Esophagus (tissue), 2 donors: ENCODE measurements around the gene SGPL1. TPM values are rescaled to one million over a fixed set of nuclear protein-coding genes. Genes with fewer than 3 reads are reported as not detected.

ENCODE experiments used
- H3K27ac ChIP-seq, 2 donors: one replicate each; pipeline ENCODE4 v1.5.1; 2013; ENCODE audit warnings: low read depth in 2 of 2, mild to moderate bottlenecking in 2 of 2, inconsistent platforms in 1 of 2, low read length in 1 of 2, moderate library complexity in 1 of 2
- H3K27me3 ChIP-seq, 2 donors: one replicate each; pipeline ENCODE4 v1.6.1; 2013; ENCODE audit warnings: low read length in 2 of 2, control low read depth in 1 of 2, mild to moderate bottlenecking in 1 of 2; ENCODE audit not compliant: insufficient read depth in 2 of 2, control insufficient read depth in 1 of 2
- H3K36me3 ChIP-seq, 2 donors: one replicate each; pipeline ENCODE4 v1.6.1; 2013; ENCODE audit warnings: low read length in 1 of 2; ENCODE audit not compliant: control insufficient read depth in 2 of 2, insufficient read depth in 2 of 2
- H3K4me1 ChIP-seq, 2 donors: one replicate each; pipeline ENCODE4 v1.6.1; 2013; ENCODE audit warnings: low read length in 1 of 2; ENCODE audit not compliant: control insufficient read depth in 2 of 2, insufficient read depth in 2 of 2
- H3K4me3 ChIP-seq, 2 donors: one replicate each; pipeline ENCODE4 v1.5.1; 2013; ENCODE audit warnings: low read length in 2 of 2, mild to moderate bottlenecking in 2 of 2, low read depth in 1 of 2, moderate library complexity in 1 of 2
- H3K9me3 ChIP-seq, 2 donors: one replicate each; pipeline ENCODE4 v1.6.1; 2013; ENCODE audit warnings: mild to moderate bottlenecking in 2 of 2, low read depth in 1 of 2, low read length in 1 of 2, moderate library complexity in 1 of 2; ENCODE audit not compliant: control insufficient read depth in 2 of 2, insufficient read depth in 1 of 2
- WGBS, 2 donors: extraction: QIAGEN DNeasy Blood & Tissue Kit; methylation state at CpG; one replicate each; pipeline ENCODE4 v1.1.7; 2013; 5-methylcytosine and 5-hydroxymethylcytosine counted together
- polyA plus RNA-seq, 2 donors: library from polyadenylated mRNA; stranded (reverse); fragments of 200-250 nt; gene quantifications; one replicate each; pipeline ENCODE4 v1.2.3, GENCODE V29; 2013
- donor health status: healthy with polysubstance abuse.
- donor health status: Bipolar disorder and iron deficiency.

The SGPL1 gene
- polyA plus RNA-seq, 2 donors = 16.6 to 16.7 TPM

DNA sequence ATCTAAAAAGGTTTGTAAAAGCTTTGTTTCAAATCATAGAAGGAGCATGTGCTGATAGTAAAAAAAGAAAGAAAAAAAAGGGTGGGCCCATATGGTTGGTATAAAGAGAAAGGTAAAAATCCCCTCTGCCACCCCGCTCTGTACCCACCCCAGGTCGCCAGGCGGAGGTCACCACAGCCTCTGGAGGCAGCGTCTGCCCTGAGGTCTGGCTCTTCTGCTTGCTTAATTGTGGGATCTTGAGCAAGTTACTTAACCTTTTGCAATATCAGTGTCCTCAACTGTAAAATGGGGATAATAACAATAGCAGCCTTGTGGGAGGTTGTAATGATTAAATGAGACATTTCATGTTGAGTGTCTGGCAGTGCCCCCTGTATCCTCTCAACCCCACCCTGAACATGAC, 83.3 kb downstream of the SGPL1 start:
- H3K9me3 ChIP-seq = no peaks in the 10 kb centered on the region
- 73 to 77% methylated on average over 4 of the region's 4 CpGs for WGBS, 2 donors

DNA sequence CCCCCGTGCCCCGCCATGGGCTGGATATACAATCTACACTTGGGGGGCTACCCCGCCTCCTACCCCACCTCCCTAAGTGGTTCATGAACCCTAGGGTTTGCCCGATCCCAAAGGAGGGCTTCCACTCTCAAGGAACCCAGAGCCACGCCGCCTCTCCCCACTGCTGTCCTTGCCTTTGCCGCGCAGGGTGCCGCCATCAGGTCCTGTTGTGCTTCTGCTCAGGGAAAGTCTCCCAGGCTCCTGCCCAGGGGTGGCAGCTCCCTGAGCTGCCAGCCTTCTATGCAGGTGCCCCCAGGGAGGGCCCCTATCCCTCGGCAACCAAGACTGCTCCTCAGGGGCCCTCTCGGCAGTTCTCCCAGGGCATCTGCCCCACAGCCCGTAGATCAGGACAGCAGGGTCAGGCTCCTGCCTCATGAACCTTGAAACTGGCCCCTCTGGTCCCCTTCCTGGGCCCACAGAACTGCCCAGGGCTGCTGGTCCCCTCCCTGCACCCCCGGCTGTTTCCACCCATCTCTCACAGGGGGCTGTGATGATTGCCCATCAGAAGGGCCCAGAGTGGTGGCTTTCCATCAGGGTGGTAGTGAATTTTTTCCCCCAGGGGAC, 85.6 kb downstream of the SGPL1 start:
- Histone ChIP-seq H3K4me1 (no peaks in the 10 kb centered on the region), H3K27me3 (no peaks in the 10 kb centered on the region), H3K36me3 (no peaks in the 10 kb centered on the region), H3K4me3 (no peak overlapping the region), H3K9me3 (no peaks in the 10 kb centered on the region), H3K27ac (no peak overlapping the region)
- 92 to 93% methylated on average over 13 of the region's 13 CpGs for WGBS, 2 donors

More for the DNA sequence above, 83.3 kb downstream of the SGPL1 start:
- no peaks in the 10 kb centered on the region for H3K4me1 ChIP-seq
- no peak overlapping the region for H3K4me3 ChIP-seq
- H3K36me3 ChIP-seq = no peaks in the 10 kb centered on the region
- no peaks in the 10 kb centered on the region for H3K27me3 ChIP-seq
- H3K27ac ChIP-seq = no peak overlapping the region

DNA sequence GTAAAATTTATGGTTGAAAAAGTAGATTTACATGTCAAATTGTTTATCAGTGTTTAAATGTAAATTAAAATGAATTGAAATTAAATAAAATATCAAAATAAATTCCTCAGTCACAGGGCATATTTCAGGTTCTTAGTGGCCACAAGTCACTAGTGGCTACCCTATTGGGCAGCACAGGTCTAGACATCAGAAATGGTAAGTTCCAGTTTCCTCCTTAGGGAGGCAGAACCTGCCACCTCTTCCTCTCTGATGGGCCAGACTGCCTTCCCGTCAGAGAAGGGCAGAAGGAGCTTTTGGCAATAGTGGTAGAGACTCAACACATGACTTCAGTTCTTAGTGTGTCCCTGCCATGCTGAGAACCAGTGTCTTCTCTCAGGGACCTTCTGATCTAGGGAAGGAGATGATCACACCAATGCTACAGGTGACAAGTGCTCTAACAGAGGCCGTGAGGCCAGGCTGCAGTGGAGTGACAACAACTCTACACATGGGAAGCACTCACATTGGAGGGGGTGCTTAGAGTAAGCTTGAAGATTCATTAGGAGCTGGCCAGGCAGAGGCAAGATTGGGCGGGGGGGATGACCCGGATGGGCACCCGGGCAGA, 87.0 kb downstream of the SGPL1 start:
- no peak overlapping the region for H3K4me3 ChIP-seq
- no peaks in the 10 kb centered on the region for H3K36me3 ChIP-seq
- H3K4me1 ChIP-seq = no peaks in the 10 kb centered on the region
- H3K9me3 ChIP-seq = no peaks in the 10 kb centered on the region
- no peak overlapping the region for H3K27ac ChIP-seq
- 78 to 81% methylated on average over 5 of the region's 5 CpGs for WGBS, 2 donors
- H3K27me3 ChIP-seq = no peaks in the 10 kb centered on the region

DNA sequence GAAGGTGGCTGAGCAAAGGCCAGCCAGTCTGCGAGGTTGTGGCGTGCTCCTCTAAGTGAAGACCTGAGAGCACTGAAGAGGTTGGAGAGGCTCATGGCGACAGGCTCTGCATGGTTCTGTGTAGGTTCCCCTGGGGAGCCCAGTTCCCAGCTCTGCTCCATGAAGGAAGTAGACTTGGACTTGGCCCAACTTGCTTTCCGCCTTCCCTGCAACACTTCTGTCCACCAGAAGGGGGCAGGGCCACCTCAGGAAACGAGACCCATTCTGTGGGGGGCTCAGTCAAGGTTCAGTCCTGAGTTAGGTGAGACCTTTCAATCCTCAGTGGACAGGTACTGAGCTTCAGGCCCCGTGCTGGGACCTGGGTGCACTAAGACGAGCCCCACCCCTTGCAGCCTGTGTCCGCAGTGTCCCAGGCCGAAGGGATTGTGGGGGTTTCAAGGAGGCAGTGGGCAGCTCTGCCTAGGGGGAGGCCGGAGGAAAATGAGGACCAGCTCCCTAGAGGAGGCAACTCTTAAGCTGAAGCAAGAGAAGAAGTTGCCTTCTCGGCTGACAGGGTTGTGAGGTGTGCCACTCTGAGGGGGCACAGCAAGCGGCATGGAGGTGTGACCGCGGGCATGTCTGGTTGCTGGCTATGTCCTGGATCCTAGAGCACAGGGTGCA, 87.6 kb downstream of the SGPL1 start:
- H3K4me3 ChIP-seq = no peak overlapping the region
- no peak overlapping the region for H3K27ac ChIP-seq
- no peaks in the 10 kb centered on the region for H3K4me1 ChIP-seq
- WGBS, 2 donors = 54 to 60% methylated on average over 14 of the region's 14 CpGs
- no peaks in the 10 kb centered on the region for H3K36me3 ChIP-seq
- H3K27me3 ChIP-seq = no peaks in the 10 kb centered on the region
- no peaks in the 10 kb centered on the region for H3K9me3 ChIP-seq

DNA sequence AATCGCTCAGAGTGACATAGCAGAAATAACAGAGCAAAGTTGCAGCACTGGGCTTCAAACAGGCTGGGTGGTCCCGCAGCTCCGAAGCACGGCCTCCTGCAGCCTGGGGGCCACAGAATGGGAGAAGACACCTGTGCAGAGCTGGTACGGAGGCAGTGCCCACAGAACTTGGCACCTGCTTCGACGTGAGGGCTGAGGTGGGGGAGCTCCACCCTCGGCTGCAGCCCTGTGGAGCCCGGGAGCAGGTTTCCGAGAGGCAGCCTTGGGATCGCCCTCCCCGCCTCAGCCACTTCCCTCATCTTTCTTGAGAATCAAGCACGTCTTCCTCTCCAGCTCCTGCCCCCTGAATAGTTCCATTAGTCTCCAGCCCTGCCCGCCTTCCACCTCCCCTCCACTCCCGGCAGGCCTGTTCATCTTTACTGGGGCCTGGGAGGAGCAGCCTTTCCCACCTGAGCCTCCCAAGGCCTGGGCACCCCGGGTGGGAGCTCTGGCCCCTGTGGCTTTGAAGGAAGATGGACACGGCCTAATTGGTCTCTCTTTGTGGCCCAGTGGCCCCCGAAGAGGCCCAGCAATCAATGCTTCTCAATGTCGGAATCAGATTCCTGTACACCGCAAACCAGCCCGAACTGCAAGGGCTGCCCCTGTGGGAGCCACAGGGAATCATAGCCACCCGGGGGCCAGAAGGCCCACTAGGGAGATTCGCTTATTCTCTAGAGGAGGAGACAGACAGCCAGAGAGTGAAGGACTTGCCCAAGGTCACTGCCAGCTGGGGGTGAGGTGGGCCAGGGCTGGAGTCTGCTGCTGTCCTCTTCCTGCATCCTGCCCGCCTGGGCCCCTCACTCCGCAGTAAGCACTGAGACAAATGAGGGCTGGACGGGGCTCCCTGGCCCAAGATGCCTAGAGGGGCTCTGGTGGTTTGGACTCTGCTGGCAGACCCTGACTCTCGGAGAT, 89.6 kb downstream of the SGPL1 start:
- Histone ChIP-seq H3K36me3 (no peaks in the 10 kb centered on the region), H3K9me3 (no peaks in the 10 kb centered on the region), H3K27ac (no peak overlapping the region), H3K4me1 (no peaks in the 10 kb centered on the region), H3K4me3 (no peak overlapping the region), H3K27me3 (no peaks in the 10 kb centered on the region)
- 84 to 88% methylated on average over 27 of the region's 27 CpGs for WGBS, 2 donors

DNA sequence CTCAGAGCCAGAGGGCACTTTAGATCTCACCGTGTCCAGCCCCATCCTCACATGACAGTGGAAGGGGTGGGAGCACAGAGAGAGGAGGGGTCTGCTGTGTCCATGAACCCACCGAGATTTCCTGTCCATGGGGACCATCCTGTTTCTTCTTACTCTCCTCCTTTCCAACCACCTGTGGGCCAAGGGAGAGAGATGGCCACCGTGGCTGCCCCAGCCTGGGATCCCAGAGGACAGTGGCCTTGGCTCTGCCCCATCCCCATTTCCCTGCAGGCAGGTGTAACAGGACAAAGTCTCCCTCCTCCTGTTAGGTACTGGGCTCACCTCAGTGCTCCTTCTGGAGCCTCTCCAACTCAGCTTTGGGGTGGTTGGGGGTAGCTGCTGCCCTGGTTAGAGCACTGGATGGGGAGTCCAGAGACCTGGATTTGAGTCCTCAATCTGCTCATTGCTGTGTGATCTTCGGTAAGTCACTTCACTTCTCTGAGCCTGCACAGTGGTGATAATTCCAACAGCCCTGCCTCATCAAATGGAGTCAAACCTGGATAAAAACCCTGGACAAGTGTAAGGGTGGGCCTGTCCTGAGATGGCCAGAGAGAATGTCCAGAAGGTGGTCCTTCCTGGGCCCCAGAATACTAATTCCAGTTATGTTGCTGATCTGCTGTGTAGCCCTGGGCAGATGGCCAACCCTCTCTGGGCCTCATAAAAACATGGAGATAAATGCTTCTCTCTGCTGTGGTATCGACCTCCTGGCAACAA, 90.5 kb downstream of the SGPL1 start:
- Histone ChIP-seq H3K4me1 (no peaks in the 10 kb centered on the region), H3K27me3 (no peaks in the 10 kb centered on the region), H3K36me3 (no peaks in the 10 kb centered on the region), H3K4me3 (no peak overlapping the region), H3K27ac (no peak overlapping the region), H3K9me3 (no peaks in the 10 kb centered on the region)
- WGBS, 2 donors = 74 to 80% methylated on average over 5 of the region's 5 CpGs

DNA sequence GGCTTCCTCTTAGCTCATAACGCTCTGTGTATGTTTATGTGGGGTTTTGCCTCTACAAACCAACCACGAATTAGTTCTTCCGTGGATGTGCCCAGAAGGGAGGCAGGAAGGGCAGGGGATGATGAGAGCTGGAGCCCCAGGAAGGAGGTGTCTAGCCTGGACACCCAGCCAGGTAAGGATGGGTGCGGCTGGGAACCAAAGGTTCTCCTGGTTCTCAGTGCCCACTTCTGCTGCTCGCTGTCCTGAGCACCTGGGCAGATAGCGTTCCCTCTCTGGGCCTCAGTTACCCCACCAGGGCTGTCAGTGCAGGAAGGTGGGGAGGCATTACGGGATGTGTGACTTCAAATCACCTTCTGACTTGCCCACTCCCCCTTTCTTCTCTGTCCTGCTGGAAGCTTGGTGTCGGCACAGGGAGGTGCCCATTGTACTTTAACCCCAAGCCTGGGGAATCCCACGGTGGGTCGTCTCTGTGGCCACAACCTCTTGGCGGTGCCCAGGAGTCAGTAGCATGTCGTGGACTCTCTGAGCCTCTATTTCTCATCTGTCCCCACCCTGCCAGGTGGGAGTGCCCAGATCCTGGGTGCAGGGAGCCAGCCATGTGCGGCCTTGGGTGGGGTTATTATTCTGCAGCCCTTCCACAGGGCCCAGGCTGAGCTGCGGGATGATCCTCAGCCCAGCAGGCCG, 91.3 kb downstream of the SGPL1 start:
- H3K27ac ChIP-seq = no peak overlapping the region
- no peaks in the 10 kb centered on the region for H3K9me3 ChIP-seq
- no peaks in the 10 kb centered on the region for H3K36me3 ChIP-seq
- no peaks in the 10 kb centered on the region for H3K4me1 ChIP-seq
- no peak overlapping the region for H3K4me3 ChIP-seq
- 76 to 79% methylated on average over 14 to 15 of the region's 15 CpGs for WGBS, 2 donors
- H3K27me3 ChIP-seq = no peaks in the 10 kb centered on the region

DNA sequence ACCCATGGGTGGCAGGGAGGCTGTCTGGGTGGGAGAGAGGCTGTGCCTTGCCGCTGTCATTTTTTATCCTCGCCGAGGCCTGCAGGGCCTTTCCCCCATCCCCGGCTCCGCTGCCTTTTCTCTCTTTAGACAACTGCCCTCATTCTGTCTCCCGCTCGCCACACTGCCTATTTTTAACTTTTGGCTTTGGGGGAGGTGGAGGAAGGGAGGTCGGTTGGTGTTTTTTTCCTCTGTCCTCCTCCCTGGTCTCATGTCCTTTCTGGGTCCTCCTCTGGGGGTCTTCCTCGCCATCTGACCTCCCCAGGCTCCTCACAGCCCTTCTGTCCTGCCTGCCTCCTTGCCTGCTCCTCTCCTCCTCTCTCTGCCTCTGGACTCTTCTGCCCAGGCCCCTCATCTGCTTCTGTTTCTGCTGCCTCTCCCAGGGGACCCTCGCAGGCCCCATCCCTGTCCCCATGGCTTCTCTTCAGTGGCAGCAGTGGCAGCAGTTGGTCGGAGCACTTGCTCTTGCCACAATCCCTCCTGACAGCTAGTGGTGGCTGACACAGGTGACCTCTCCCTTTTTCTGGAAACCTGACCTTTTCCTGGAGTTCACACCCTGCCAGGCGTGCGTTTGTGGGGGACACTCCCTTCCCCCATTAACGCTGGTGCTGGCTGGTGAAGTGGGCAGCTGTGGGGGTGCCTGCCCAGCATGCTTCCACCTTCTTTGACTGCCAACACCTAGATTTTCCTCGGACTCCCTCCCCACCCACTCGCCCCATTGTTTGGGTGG, 92.1 kb downstream of the SGPL1 start:
- no peaks in the 10 kb centered on the region for H3K36me3 ChIP-seq
- 67 to 73% methylated on average over 16 of the region's 16 CpGs for WGBS, 2 donors
- no peak overlapping the region for H3K27ac ChIP-seq
- H3K27me3 ChIP-seq = no peaks in the 10 kb centered on the region
- H3K9me3 ChIP-seq = no peaks in the 10 kb centered on the region
- H3K4me3 ChIP-seq = no peak overlapping the region
- H3K4me1 ChIP-seq = no peaks in the 10 kb centered on the region
